GM12878 (cell line): ENCODE results near the gene TFF2. TPM values are rescaled to one million over a fixed set of nuclear protein-coding genes. Genes with fewer than 3 reads are reported as not detected.

Source experiments
- ATF7 ChIP-seq: fragments of 450-650 bp; IDR thresholded peaks from 2 replicates; pipeline ENCODE4 v1.6.1; 2016; ENCODE audit warnings: low read depth, mild to moderate bottlenecking
- BCLAF1 ChIP-seq: fragments of 450-650 bp; IDR thresholded peaks from 2 replicates; pipeline ENCODE4 v1.6.1; 2017; ENCODE audit warnings: antibody characterized with exemption, mild to moderate bottlenecking, moderate library complexity
- BHLHE40 ChIP-seq, 2 experiments: fragments of 450-650 bp in 1 of 2; IDR thresholded peaks; 2 replicates each; pipeline ENCODE4 v1.6.1; 2011 to 2017; ENCODE audit warnings: low read depth in 2 of 2, borderline replicate concordance in 1 of 2, improper control_type of control experiment in 1 of 2, low read length in 1 of 2, mild to moderate bottlenecking in 1 of 2
- DPF2 ChIP-seq: fragments of 450-650 bp; IDR thresholded peaks from 2 replicates; pipeline ENCODE4 v1.6.1; 2017; ENCODE audit warnings: mild to moderate bottlenecking
- ESRRA ChIP-seq: IDR thresholded peaks from 2 replicates; pipeline ENCODE4 v1.6.1; 2012; ENCODE audit warnings: mild to moderate bottlenecking, low read length, improper control_type of control experiment
- HDAC2 ChIP-seq: fragments of 200-600 bp; sonication (generic); IDR thresholded peaks from 2 replicates; pipeline ENCODE4 v1.6.1; 2017
- HDGF ChIP-seq: fragments of 450-650 bp; IDR thresholded peaks from 2 replicates; pipeline ENCODE4 v1.6.1; 2016; ENCODE audit warnings: antibody characterized with exemption
- IKZF2 ChIP-seq, 2 experiments: fragments of 450-650 bp; IDR thresholded peaks; 2 replicates each; pipeline ENCODE4 v1.6.1; 2017; ENCODE audit warnings: mild to moderate bottlenecking in 2 of 2, moderate library complexity in 2 of 2
- IRF5 ChIP-seq: fragments of 450-650 bp; IDR thresholded peaks from 2 replicates; pipeline ENCODE4 v1.6.1; 2017; ENCODE audit warnings: borderline replicate concordance
- KAT2A ChIP-seq: conservative IDR thresholded peaks from 2 replicates; pipeline ENCODE4 v1.6.1; 2011; ENCODE audit warnings: low read depth, low read length; ENCODE audit not compliant: control insufficient read depth
- MYC ChIP-seq: IDR thresholded peaks from 2 replicates; pipeline ENCODE4 v1.6.1; 2011; ENCODE audit warnings: mild to moderate bottlenecking, low read length, moderate library complexity, inconsistent platforms; ENCODE audit not compliant: insufficient read depth, insufficient replicate concordance, insufficient read length, severe bottlenecking
- NFYB ChIP-seq: IDR thresholded peaks from 2 replicates; pipeline ENCODE4 v1.6.1; 2011; ENCODE audit warnings: low read depth, mild to moderate bottlenecking, low read length, improper control_type of control experiment, moderate library complexity; ENCODE audit not compliant: insufficient read depth
- RAD21 ChIP-seq: IDR thresholded peaks from 2 replicates; pipeline ENCODE4 v1.6.1; 2011; ENCODE audit warnings: mild to moderate bottlenecking, low read depth, low read length, moderate library complexity; ENCODE audit not compliant: insufficient read depth
- RUNX3 ChIP-seq: IDR thresholded peaks from 2 replicates; pipeline ENCODE4 v1.6.1; 2012; ENCODE audit warnings: low read length, inconsistent platforms
- STAT3 ChIP-seq: IDR thresholded peaks from 2 replicates; pipeline ENCODE4 v1.6.1; 2011; ENCODE audit warnings: low read depth, low read length, improper control_type of control experiment
- SUZ12 ChIP-seq: fragments of 200-600 bp; sonication (generic); IDR thresholded peaks from one replicate; pipeline ENCODE4 v1.6.1; 2018; ENCODE audit warnings: antibody characterized with exemption, mild to moderate bottlenecking; ENCODE audit not compliant: unreplicated experiment
- TCF7 ChIP-seq: IDR thresholded peaks from 2 replicates; pipeline ENCODE4 v1.6.1; 2014; ENCODE audit warnings: antibody characterized with exemption, borderline replicate concordance
- USF1 ChIP-seq: IDR thresholded peaks from 2 replicates; pipeline ENCODE4 v1.6.1; 2011; ENCODE audit warnings: borderline replicate concordance, low read depth, mild to moderate bottlenecking, moderate library complexity, mixed read lengths, low read length; ENCODE audit not compliant: insufficient read depth; ENCODE audit errors: extremely low read length
- YY1 ChIP-seq: IDR thresholded peaks from 2 replicates; pipeline ENCODE4 v1.6.1; 2011; ENCODE audit warnings: low read depth, mild to moderate bottlenecking, low read length
- ZBTB4 ChIP-seq: fragments of 450-650 bp; formaldehyde crosslinking; IDR thresholded peaks from 2 replicates; pipeline ENCODE4 v1.4.0; 2022; ENCODE audit warnings: mild to moderate bottlenecking, moderate library complexity
- ZNF24 ChIP-seq: fragments of 450-650 bp; IDR thresholded peaks from 2 replicates; pipeline ENCODE4 v1.6.1; 2017; ENCODE audit warnings: antibody characterized with exemption, mild to moderate bottlenecking
- polyA plus RNA-seq, 11 experiments: library from polyadenylated mRNA; depleted of rRNA in 4 of 11; unstranded in 6 of 11; stranded (reverse) in 5 of 11; fragments of >200 nt; fragmentation: Nextera tagmentation in 4 of 11; fragmentation: Illumina TruSeq in 1 of 11; extraction: Ambion mirVana in 4 of 11; extraction: Trizol in 1 of 11; gene quantifications; 1 replicate in 1 of 11; 2 replicates in 10 of 11; pipeline versions ENCODE4 v1.2.1 to v1.2.3, GENCODE V29; 2011 to 2016; ENCODE audit warnings: inconsistent platforms in 2 of 11, missing spikeins in 2 of 11, low read depth in 1 of 11
- total RNA-seq, 4 experiments: library from RNA; depleted of rRNA in 3 of 4; stranded (reverse); fragments of >200 nt in 3 of 4; fragmentation: Illumina TruSeq in 1 of 4; extraction: Trizol in 1 of 4; gene quantifications; 2 replicates each; pipeline versions ENCODE4 v1.2.1 to v1.2.3, GENCODE V29; 2013 to 2021
- TF ChIP-seq, protein P1 (sequence below): IDR thresholded peaks from 2 replicates; pipeline ENCODE4 v1.6.1; 2011; ENCODE audit warnings: mild to moderate bottlenecking, low read depth, low read length, moderate library complexity; ENCODE audit not compliant: insufficient replicate concordance

Gene TFF2
- total and polyA plus RNA-seq, 10 of the 15 experiments (the other 5 are each of a cell fraction or from before 2014, with no cell fraction given), result 0.56 TPM; not detected in 9

- TF ChIP-seq STAT3 (no peak), DPF2 (no peak), TCF7 (peak; percentile 6; the same call in 1 of the 2 replicates), ESRRA (no peak), IKZF2 (IDR thresholded peaks at IDR 0.05) (no peak), KAT2A (no peak), USF1 (no peak), NFYB (no peak), MYC (no peak), ZNF24 (0 out of 2 replicates have a peak, but pooled peaks have one; percentile 22), HDAC2 (no peak), BCLAF1 (no peak), BHLHE40 (IDR thresholded peaks at IDR 0.05; ENCODE audit: borderline replicate concordance in 1 of 2, low read depth in 2 of 2, low read length in 1 of 2) (no peak), RUNX3 (no peak), ATF7 (no peak; the same call in 1 of the 2 replicates), IRF5 (no peak), YY1 (0 out of 2 replicates have a peak, but pooled peaks have one; percentile 26), SUZ12 (no peak), HDGF (no peak), RAD21 (no peak), ZBTB4 (CRISPR knock-in tag) (no peak)
- TF ChIP-seq, protein P1, sequence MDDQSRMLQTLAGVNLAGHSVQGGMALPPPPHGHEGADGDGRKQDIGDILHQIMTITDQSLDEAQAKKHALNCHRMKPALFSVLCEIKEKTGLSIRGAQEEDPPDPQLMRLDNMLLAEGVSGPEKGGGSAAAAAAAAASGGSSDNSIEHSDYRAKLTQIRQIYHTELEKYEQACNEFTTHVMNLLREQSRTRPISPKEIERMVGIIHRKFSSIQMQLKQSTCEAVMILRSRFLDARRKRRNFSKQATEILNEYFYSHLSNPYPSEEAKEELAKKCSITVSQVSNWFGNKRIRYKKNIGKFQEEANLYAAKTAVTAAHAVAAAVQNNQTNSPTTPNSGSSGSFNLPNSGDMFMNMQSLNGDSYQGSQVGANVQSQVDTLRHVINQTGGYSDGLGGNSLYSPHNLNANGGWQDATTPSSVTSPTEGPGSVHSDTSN, result no peak
Observed at GRCh38 chr21:42393443-42393950, 42.7 kb upstream of the TFF2 start (continued).
